ENCODE results near the gene SRCIN1.
A peak's percentile ranks its signal among the peaks of the same experiment; 100 is the strongest.
"Not testable (repeated sequence)": the region's sequence is repeated elsewhere in the genome, so short reads cannot be mapped to it uniquely, and the experiment has no call there.

SRCIN1 gene, protein sequence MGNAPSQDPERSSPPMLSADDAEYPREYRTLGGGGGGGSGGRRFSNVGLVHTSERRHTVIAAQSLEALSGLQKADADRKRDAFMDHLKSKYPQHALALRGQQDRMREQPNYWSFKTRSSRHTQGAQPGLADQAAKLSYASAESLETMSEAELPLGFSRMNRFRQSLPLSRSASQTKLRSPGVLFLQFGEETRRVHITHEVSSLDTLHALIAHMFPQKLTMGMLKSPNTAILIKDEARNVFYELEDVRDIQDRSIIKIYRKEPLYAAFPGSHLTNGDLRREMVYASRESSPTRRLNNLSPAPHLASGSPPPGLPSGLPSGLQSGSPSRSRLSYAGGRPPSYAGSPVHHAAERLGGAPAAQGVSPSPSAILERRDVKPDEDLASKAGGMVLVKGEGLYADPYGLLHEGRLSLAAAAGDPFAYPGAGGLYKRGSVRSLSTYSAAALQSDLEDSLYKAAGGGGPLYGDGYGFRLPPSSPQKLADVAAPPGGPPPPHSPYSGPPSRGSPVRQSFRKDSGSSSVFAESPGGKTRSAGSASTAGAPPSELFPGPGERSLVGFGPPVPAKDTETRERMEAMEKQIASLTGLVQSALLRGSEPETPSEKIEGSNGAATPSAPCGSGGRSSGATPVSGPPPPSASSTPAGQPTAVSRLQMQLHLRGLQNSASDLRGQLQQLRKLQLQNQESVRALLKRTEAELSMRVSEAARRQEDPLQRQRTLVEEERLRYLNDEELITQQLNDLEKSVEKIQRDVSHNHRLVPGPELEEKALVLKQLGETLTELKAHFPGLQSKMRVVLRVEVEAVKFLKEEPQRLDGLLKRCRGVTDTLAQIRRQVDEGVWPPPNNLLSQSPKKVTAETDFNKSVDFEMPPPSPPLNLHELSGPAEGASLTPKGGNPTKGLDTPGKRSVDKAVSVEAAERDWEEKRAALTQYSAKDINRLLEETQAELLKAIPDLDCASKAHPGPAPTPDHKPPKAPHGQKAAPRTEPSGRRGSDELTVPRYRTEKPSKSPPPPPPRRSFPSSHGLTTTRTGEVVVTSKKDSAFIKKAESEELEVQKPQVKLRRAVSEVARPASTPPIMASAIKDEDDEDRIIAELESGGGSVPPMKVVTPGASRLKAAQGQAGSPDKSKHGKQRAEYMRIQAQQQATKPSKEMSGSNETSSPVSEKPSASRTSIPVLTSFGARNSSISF

DNA sequence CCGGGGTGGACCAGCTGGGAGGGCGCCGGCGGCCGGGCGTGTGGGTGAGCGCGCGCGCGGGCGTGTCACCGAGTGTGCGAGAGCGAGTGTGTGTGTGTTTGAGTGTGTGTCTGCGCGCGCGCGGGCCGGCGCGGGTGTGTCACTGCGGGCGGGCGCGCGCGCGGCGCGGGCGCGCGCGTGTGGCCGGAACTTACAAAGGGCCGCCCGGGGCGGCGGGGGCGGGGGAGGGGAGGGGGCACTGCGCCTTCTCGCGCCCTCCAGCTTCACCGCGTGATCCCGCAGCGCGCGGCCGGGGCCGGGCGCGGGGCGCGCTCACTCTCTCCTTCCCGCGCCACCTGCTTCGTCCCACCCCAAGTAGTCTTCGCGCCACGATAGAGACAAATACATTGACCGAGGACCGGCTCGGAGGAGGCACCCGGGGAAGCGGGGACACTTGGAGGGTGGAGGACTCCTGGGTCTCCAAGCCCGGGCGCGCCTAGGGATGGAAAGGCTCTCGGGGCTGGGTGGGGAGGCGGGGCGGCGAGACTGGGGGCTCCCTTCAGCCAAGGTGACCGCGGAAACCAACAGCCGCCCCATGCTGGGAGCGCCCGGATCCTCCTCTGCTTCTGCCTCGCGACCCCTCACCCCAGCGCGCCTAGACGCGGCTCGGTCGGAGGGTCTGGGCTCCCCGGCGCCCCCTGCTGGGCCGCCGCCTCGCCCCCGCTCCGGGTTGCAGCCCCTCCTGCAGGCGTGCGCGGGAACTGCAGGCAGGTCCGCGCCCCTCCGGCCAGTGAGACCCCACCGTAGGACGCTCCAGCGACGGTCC is at the start of gene SRCIN1:
Gene SRCIN1 (minus strand): TSS at position 112 of the 805 bp plus-strand sequence. CDS start 247 bp downstream, outside the sequence.
- no peak for DNase-seq (ENCODE audit: low read depth)
- peak within 1 kb of the TSS; percentile 36 for H3K4me3 ChIP-seq (ENCODE audit: low read depth, low read length)
- TF ChIP-seq, protein P1, sequence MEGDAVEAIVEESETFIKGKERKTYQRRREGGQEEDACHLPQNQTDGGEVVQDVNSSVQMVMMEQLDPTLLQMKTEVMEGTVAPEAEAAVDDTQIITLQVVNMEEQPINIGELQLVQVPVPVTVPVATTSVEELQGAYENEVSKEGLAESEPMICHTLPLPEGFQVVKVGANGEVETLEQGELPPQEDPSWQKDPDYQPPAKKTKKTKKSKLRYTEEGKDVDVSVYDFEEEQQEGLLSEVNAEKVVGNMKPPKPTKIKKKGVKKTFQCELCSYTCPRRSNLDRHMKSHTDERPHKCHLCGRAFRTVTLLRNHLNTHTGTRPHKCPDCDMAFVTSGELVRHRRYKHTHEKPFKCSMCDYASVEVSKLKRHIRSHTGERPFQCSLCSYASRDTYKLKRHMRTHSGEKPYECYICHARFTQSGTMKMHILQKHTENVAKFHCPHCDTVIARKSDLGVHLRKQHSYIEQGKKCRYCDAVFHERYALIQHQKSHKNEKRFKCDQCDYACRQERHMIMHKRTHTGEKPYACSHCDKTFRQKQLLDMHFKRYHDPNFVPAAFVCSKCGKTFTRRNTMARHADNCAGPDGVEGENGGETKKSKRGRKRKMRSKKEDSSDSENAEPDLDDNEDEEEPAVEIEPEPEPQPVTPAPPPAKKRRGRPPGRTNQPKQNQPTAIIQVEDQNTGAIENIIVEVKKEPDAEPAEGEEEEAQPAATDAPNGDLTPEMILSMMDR (IDR thresholded peaks at IDR 0.05; ENCODE audit: low read depth, low read length, missing control alignments), result peak; percentile 71
- in situ Hi-C loops (cut with HindIII; ENCODE audit: low sequenced_read_pairs), result loop anchor here (10.0 kb wide), 1 partner anchor 61 kb away; no protein-coding TSS in a partner anchor

DNA sequence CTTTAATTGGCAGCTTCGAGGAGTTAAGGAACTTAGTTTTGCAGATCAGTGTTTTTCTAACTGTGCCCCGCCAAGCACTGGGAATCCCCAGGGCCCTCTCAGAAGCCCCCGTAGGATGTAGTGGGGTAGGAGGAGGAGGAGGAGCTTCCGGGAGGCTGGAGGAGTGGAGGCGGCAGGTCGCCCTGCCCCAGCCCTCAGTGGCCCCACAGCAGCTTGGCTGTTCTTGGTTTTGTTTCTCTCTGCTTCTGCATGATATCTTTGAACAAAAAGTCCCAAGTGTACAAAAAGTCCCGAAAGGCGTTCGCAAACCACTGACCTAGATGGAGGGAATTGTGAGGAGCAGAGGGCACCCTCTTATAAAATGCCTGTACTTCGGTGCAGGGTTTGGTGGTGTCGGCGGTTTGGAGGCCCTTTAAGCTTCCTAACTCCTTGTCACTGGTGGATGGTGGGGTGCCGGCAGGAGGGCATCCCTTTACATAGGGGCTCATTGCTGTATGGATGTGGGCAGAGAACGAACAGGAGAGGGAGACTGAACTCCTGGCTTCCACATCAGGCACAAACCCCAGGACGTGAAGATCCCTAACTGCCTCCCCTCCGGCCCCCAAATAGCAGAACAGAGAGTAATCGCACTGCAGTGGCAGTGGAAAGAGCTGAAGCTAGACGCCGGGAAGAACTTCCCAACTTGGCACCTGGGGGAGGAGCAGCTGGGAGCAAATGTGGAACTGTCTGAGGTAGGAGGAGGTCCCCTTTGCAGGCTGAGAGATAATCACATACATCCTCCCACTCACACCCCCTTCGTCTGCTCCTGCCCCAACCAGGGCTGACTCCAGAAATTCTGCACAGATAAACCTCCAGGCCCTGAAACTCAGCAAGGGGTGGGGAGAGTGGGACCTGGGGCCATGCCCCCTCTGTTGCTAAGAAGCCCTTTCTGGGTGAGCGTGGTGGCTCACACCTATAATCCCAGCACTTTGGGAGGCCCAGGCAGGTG is 49.0 kb upstream of the SRCIN1 start:
- TF ChIP-seq, protein P1 (IDR thresholded peaks at IDR 0.05; ENCODE audit: low read depth, low read length, missing control alignments), result no peak
- no peak for DNase-seq (ENCODE audit: low read depth)
- in situ Hi-C loops (cut with HindIII; ENCODE audit: low sequenced_read_pairs), result no loop called here
- H3K4me3 ChIP-seq (ENCODE audit: low read depth, low read length), result no peak overlapping the region

DNA sequence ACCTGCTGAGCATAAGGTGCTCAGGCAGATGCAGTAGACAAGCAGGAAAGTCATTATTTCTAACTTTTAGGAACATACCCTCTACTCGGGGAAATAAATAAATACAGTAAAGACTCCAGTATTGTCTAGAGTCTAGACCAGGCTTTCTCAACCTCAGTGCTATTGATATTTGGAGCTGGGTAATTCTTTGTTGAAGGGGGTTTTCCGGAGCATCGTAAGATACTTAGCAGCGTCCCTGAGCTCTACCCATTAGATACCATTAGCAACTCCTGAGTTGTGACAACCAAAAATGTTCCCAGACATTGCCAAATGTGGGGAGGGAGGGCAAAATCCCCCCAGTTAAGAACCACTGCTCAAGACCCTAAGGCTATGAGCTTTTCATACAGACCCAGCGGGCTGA is 47.9 kb upstream of the SRCIN1 start:
- in situ Hi-C loops (cut with HindIII; ENCODE audit: low sequenced_read_pairs), result no loop called here
- no peak overlapping the region for H3K4me3 ChIP-seq (ENCODE audit: low read depth, low read length)
- no peak for DNase-seq (ENCODE audit: low read depth)
- TF ChIP-seq, protein P1 (IDR thresholded peaks at IDR 0.05; ENCODE audit: low read depth, low read length, missing control alignments), result no peak

DNA sequence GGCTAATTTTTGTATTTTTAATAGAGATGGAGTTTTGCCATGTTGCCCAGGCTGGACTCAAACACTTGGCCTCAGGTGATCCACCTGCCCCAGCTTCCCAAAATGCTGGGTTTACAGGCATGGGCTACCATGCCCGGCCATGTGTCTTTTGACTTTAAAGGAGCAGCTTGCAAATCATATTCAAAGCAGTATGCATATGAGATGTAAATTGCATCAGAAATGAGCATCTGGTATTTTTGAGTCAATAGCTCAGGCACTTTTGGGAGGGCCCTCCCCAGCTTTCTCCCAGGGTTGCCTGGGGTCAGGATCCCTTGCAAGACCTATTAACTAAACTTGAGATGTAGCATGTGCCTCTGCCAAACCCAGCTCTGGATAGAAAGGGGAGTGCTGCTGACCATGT is 47.5 kb upstream of the SRCIN1 start:
- in situ Hi-C loops (cut with HindIII; ENCODE audit: low sequenced_read_pairs), result no loop called here
- TF ChIP-seq, protein P1 (IDR thresholded peaks at IDR 0.05; ENCODE audit: low read depth, low read length, missing control alignments), result no peak

DNA sequence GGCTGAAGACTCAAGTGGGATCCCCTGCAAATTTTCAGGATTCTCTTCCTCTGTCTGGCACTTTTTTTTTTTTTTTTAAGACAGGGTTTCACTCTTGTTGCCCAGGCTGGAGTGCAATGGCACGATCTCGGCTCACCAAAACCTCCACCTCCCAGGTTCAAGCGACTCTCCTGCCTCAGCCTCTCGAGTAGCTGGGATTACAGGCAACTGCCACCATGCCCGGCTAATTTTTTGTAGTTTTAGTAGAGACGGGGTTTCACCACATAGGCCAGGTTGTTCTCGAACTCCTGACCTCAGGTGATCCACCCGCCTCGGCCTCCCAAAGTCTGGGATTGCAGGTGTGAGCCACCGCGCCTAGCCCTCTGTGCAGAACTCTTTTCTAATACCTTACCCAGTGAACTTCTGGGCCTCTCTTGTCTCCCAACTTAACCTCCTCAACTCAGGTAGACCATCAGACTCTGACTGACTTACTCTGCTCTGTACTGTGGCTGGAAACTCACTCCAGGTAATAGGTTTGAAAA is 45.0 kb upstream of the SRCIN1 start:
- H3K4me3 ChIP-seq (ENCODE audit: low read depth, low read length); in situ Hi-C loops (cut with HindIII; ENCODE audit: low sequenced_read_pairs); DNase-seq (ENCODE audit: low read depth): not testable (repeated sequence)

More for the DNA sequence above, 47.5 kb upstream of the SRCIN1 start:
- H3K4me3 ChIP-seq (ENCODE audit: low read depth, low read length), result no peak overlapping the region
- no peak for DNase-seq (ENCODE audit: low read depth)

Measured in astrocyte of the cerebellum (primary cell).